ENCODE data around the gene ZNF556.
"Not testable (repeated sequence)": the region's sequence is repeated elsewhere in the genome, so short reads cannot be mapped to it uniquely, and the experiment has no call there.

The ZNF556 gene

GRCh38 chr19:2853015-2853606 is 14.0 kb upstream of the ZNF556 start:
- DNase-seq (ENCODE audit: low spot score) = no peak

GRCh38 chr19:2854849-2855248 is 12.3 kb upstream of the ZNF556 start:
- DNase-seq (ENCODE audit: low spot score) = no peak

GRCh38 chr19:2856457-2857050 is 10.6 kb upstream of the ZNF556 start:
- DNase-seq (ENCODE audit: low spot score) = no peak

GRCh38 chr19:2858864-2859263 is 8.3 kb upstream of the ZNF556 start:
- DNase-seq (ENCODE audit: low spot score) = no peak

- no peak for DNase-seq (ENCODE audit: low spot score)
Observed at GRCh38 chr19:2863816-2864215, 3.3 kb upstream of the ZNF556 start.

DNA sequence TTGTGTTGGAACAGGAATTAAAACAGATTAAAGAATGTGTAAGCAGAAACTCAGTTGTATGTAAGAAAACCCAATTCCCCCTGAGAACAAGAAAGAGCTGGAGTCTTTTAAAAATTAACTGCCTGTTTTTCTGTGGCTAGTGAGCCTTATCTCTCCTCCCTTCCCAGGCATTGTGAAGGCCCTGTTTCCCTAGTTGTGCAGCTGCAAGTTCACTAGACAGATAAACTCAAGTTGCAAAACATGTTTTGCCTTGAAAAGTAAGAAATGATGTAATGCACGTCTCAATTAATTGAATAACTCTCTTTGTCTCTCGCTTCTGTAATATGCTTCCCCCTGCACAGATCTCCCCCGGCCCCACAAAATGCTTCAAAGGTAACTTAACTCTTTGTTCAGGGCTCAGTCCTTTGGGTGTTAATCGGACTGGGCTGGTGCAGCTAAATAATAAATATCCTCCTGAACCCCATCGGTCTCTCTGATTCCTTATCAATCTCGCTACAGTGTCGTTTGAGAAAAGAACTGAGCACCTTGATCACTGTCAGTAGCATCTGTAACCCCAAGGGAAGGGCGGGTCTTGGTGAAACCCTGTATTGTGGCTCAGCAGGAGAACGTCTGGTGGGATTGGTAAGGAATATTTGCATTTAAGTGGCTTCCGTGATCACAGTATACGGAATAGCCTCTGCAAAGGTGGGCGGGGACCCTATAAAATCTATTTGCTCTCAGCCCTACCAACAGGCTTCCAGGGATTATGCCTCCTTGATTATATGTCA is 1.6 kb upstream of the ZNF556 start:
- DNase-seq (ENCODE audit: low spot score) = no peak

DNA sequence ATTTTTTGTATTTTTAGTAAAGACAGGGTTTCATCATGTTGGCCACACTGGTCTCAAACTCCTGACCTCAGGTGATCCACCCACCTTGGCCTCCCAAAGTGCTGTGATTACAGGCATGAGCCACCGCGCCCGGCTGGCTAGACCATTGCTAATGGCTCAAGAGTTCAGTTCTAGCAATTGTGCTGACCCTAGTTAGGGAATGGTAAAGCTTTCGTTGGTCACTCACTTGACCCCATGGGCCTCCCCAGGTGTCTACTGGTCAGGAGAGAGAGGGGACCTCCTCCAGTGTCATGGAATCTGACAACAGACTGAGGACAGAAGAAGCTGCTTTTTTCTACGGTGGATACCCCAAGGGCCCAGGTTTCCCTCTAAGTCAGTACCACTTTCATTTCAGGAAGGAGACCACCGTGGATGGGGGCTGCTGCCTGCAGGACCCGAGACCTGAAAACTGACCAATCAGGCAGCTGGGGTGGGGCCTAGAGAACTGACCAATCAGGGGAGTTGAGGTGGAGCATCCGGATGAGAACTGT is 575 bp upstream of the ZNF556 start:
- no peak for DNase-seq (ENCODE audit: low spot score)

DNA sequence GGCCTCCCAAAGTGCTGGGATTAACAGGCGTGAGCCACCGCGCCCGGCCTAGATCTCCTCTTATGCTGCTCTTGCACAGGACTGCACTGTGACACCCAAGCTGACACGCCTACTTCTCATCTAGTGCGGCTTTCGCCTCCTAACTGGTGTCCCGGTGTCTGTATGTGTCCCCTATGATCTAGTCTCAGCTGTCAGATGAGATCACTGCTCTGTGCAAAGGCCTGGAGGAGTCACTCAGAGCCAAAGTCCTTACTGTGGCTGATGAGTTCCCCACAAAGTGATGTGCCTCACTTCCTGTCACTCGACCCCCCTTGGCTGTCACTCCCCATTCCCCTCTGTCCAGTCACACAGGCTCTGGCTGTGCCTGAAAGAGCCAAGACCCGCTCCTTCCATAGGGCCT is 2.5 kb downstream of the ZNF556 start:
- no peak for DNase-seq (ENCODE audit: low spot score)

GRCh38 chr19:2872175-2872574 is 5.0 kb downstream of the ZNF556 start:
- not testable (repeated sequence) for DNase-seq (ENCODE audit: low spot score)

- DNase-seq (ENCODE audit: low spot score) = no peak
Observed at GRCh38 chr19:2877398-2878331, 10.5 kb downstream of the ZNF556 start.

DNA sequence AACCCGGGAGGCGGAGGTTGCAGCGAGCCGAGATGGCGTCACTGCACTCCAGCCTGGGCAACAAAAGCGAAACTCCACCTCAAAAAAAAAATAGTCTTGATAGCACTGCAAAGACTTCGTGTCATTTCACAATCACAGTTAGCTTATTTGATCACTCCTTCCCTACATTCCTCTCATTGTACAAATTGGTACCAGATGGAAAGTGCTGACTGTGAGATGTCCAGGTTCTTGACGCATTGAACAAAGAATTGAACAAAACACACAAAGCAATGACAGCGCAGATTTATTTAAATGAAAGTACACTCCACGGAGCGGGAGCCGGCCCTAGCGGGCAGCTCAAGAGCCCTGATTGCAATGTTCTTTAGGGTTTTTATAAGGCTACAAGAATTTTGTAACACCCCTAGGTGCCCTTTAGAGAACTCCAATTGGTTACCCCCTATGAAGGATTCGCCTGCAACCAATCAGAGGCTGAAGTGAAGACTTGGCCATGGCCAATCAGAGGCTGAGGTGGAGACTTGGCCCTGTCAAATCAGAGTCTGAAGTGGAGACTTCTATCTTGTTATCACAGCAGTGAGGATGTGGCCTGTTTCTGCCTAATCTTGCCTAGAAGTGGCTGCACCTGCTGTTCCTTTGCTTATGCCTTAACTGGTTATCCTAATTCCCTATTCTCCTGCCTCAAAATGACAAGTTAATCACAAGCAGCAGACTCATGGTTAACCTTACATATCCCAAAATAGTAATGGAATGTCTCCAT is 16.7 kb downstream of the ZNF556 start:
- peak; percentile 15 for DNase-seq (ENCODE audit: low spot score)

DNA sequence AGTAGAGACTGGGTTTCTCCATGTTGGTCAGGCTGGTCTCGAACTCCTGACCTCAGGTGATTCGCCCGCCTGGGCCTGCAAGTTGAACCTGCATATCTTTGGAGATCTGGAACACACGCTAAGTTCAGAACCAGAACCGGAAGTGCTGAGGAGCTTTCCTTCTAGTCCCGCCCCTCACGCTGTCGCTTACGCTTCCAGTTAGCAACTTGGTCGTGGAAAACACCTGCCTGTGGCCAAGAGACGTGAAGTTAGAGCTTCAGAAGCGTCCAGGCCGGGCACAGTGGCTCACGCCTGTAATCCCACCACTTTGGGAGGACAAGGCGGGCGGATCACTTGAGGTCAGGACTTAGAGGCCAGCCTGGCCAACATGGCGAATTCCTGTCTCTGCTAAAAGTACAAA is 18.6 kb downstream of the ZNF556 start:
- DNase-seq (ENCODE audit: low spot score) = no peak

DNA sequence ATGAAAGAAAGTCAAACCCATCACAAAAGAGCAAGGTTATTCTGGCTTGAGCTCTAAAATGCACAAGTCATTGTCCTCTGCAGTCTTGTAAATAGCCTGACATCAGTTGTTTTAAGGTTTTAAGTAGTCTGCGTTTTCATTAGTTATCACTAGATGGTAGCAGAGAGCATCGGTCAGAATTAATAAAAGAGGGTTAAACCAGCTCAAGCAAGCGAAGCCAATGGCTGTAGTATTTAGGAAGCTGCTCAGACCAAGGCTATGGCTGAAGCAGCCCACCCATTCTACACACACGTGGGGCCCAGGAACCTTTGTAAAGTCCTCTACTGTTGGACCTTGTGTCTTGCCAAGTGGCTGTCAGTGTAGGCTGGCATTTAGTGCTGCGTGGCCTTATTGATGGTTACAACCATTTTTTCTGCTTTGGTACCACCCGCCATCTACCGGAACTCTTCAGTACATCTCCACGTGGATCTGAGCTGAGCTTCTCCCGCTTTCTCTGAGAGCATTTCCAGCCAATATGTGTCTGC is 20.3 kb downstream of the ZNF556 start:
- peak; percentile 72 for DNase-seq (ENCODE audit: low spot score)

- no peak for DNase-seq (ENCODE audit: low spot score)
Observed at GRCh38 chr19:2888731-2889224, 21.6 kb downstream of the ZNF556 start.

DNA sequence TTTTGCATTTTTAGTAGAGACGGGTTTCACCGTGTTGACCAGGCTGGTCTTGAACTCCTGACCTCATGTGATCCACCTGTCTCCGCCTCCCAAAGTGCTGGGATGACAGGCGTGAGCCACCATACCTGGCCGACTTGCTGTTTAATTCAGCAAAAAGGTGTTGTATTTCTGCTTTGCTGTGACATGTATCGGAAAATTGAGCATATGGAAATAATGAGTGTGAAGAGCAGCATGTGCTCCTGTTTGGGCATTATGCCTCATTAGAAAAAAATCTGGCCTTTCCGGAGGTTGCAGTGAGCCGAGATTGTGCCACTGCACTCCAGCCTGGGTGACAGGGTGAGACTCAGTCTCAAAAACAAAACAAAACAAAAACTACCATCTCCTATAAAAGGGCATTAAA is 23.4 kb downstream of the ZNF556 start:
- DNase-seq (ENCODE audit: low spot score) = not testable (repeated sequence)

DNA sequence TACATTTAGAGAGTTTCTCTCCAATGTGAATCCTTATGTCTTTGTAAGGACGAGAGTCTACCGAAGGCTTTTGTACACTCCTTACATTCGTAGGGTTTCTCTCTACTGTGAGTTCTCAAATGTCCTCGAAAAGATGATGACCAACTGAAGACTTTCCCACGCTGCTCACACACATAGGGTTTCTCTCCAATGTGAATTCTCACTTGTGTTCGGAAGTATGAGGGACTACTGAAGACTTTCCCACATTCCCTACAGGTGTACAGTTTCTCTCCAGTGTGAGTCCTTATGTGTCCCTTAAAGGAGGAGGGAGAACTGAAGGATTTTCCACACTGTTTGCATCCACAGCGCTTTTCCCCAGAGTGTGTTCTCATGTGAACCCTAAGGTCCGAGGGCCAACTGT is 29.6 kb downstream of the ZNF556 start:
- DNase-seq (ENCODE audit: low spot score) = no peak

DNA sequence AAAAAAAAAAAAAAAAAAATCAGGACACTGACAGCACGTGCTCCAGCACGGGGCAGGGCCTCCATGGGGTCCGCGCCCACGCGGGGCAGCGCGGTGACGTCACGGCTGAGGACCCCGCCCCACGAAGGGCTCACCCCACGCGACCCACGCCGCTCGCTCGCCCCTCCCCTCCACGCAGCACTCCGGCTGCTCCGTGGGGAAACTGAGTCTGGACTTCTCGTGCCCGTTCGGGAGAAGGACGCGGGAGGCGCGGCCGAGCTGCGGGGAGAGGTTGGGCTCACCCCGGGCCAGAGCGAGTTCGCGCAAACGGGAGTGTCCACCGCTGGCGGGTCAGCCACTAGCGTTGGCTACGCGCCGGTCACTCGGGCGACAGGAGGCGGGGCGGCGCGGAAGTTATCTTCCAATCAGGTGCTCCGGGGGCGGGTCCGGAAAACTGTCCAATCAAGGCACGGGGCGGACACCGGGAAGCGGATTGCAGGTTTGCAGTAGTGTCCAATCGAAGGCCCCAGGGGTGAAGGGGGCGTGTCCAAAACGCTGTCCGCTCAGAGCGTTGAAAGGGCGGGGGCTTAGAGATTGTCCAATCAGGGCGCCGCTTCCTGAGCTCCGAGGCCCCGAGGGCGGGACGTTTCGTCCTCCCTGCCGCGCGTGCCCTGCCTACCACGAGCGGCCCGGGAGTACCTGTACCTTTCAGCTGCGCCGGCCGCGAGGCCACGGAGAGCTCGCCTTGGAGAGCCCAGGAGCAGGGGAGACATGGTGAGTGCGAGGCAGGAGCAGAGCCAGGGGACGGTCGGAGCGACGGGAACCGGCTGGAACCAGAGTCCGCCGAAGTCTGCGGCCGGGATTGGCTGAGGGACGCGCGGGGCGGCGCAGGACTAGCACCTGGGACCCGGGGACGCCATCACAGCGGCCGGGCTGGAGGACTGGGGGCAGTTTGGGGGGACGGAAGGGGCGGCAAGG is 33.4 kb downstream of the ZNF556 start, which contains the start of gene ZNF57:
ZNF57 (plus strand) TSS at position 633 of the 957 bp plus-strand sequence; CDS start at position 751, 118 bp downstream.
- DNase-seq (ENCODE audit: low spot score) = peak; percentile 100

GRCh38 chr19:2902590-2903218 is 35.6 kb downstream of the ZNF556 start:
- no peak for DNase-seq (ENCODE audit: low spot score)

DNA sequence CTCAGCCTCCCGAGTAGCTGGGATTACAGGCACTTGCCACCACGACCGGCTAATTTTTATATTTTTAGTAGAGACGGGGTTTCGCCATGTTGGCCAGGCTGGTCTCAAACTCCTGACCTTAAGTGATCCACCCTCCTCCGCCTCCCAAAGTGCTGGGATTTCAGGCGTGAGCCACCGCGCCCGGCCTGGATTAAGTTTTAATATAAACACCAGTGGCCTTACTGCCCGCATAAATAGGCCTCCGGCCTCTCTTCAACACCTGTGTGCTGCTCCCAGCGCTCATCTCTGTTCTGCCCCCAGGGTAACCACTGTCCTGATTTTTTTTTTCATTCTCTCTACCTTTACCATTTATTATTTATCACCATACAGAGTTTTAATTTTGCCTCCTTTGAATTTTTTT is 36.2 kb downstream of the ZNF556 start:
- DNase-seq (ENCODE audit: low spot score) = not testable (repeated sequence)

Data from AG08395 (cell line).